ENCODE data around the gene LRRC43. TPM values are rescaled to one million over a fixed set of nuclear protein-coding genes. Genes with fewer than 3 reads are reported as not detected.
"Not testable (repeated sequence)": the region's sequence is repeated elsewhere in the genome, so short reads cannot be mapped to it uniquely, and the experiment has no call there.

LRRC43 gene
- polyA plus RNA-seq, 1 donor, result 6.8 TPM

DNA sequence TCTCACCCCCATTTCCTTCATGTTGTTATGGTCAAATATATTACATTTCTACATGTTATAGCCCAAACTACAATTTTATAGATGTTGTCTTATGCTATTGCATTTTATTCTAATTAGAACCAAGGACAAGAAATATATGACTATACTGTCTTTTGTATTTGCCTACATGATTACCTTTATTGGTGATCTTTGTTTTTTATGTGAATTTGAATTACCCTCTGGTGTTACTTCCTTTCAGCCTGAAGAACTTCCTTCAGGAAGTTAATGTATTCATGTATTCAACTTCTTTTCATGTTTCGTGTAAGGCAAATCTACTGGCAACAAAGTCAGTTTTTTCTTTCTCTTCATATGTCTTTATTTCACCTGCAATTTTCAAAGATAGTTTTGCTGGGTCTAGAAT is 11.9 kb downstream of the LRRC43 start:
- DNase-seq, result no peak

DNA sequence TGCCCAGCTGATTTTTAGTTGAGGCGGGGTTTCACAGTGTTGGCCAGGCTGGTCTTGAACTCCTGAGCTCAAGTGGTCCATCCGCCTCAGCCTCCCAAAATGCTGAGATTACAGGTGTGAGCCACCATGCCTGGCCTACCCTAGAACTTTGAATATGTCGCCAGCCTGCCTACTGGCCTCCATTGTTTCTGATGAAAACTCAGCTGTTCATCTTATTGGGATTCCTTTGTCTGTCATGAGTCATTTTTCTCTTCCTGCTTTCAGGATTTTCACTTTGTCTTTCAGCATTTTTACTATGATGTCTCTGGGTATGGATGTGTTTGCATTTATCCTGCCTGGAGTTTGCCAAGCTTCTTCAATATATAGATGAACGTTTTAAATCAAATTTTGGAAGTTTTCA is 12.5 kb downstream of the LRRC43 start:
- DNase-seq, result no peak

DNA sequence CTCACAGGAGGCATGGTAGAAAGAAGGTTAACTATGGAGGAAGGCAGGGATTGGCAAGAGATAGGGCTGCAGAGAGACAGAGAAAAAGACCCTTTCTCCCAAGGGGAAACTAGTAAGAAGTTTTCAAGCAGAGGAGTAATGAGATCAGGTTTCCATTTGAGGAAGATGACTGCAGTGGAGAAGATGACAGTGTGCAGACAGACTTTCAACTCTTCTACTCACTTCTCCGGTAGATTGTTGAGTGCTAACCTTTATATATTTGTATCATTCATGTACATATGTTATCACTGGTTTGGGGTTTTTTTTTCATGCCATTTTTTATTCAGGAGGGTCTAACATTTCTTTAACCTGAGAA is 14.7 kb downstream of the LRRC43 start:
- DNase-seq, result no peak

DNA sequence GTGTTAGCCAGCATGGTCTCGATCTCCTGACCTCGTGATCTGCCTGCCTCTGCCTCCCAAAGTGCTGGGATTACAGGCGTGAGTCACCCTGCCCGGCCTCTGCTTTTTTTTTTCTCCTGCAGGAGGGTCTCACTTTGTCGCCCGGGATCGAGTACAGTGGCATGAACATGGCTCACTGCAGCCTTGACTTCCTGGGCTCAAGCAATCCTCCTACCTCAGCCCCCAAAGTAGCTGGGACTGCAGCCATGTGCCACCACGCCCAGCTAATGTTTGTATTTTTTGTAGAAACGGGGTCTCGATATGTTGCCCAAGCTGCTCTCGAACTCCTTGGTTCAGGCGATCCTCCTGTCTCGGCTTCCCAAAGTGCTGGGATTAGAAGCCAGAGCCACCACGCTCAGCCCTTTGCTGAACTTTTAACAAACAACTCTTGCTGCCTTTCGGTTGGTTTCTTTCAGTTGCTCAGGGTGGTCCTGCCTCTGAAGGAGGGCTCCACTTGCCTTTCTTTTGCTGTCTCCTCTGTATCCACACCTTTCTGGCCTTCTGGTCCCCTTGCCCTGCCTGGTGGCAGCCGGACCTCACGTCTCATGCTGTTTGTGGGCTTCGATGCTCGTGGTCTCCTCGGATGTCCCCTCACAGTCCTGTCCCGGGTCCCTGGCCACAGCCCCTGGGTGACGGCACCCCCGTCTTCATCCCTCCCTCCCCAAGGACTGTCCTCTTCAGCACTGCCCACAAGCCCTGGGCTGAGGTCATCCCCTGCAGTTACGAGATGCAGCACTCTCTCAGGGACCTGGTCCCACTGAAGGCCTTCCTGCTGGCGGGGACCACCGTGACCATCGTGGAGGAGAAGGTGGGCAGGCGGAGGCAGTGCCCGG is 16.8 kb downstream of the LRRC43 start:
- DNase-seq, result no peak

DNA sequence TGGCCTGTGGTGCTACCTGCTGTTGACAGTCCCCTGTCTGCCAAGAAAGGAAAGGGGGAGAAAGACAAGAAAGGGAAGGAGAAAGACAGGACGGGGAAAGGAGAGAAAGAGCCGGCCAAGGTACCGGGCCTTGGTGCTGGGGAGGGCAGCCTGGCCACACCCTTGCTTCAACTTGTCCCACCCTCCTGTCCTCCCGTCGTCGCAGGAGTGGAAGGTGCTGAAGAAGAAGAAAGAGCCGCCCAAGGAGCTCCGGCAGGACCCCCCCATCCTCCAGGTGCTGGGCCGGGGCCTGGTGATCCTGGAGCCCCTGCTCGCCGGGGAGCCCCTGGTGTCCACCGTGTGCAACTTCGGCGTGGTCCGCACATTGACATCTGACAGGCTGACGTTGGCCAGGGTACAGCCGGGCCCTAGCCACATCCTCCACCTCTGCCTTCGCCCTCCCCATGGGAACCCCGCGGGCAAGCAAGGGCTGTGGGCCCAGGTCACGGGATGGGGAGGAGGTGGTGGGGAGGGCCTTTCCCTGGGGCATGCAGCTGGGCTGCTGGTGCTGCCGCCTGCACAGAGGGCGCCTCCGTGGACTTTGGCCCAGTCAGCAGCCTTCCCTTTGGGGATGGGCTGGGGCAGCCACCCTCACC is 17.7 kb downstream of the LRRC43 start:
- DNase-seq, result no peak

DNA sequence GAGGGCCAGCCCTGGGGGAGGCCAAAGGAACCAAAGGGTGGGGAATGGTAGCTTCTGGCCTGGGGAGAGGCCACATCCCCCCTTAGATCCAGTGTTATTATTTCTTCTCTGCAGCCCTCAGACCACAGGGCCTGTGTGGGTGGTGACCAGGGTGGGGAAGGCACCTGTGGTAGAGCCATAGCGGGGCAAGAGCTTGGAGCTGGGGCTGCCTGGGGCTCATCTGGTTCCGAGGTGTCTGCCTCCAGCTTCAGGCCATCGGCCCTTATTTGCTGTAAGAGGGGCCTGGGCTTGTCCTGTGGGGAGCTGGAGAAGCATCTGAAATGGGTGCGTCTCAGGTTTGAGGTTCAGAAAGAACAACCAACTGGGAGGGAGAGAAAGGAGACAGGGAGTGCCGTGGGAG is 18.5 kb downstream of the LRRC43 start:
- no peak for DNase-seq

DNA sequence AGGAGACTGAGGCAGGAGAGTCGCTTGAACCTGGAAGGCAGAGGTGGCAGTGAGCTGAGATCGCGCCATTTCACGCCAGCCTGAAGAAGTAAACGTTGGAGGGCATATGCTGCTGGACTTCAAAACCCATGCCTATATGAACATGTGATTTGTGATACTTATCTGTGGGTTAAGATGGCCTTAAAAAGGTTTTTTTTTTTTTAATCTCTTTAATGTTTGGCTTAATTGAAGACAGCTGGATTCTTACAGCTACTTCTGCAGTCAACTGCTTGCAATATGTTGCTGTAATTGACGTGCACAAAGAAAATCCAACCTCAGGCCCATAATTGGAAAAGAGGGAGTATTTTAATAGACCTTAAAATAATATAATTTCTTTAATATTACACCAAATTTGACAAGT is 19.1 kb downstream of the LRRC43 start:
- DNase-seq, result no peak

DNA sequence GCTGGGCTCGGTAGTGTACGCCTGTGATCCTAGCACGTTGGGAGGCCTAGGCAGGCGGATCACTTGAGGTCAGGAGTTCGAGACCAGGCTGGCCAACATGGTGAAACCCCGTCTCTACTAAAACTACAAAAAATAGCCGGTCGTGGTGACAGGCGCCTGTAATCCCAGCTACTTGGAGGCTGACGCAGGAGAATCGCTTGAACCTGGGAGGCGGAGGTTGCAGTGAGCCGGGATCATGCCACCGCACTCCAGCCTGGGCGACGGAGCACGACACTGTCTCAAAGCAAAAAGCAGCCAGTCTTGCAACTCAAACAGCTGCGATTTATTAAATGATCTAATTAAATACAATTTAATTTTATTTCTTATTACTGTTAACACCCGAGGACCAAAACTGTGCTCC is 19.9 kb downstream of the LRRC43 start:
- DNase-seq, result not testable (repeated sequence)

DNA sequence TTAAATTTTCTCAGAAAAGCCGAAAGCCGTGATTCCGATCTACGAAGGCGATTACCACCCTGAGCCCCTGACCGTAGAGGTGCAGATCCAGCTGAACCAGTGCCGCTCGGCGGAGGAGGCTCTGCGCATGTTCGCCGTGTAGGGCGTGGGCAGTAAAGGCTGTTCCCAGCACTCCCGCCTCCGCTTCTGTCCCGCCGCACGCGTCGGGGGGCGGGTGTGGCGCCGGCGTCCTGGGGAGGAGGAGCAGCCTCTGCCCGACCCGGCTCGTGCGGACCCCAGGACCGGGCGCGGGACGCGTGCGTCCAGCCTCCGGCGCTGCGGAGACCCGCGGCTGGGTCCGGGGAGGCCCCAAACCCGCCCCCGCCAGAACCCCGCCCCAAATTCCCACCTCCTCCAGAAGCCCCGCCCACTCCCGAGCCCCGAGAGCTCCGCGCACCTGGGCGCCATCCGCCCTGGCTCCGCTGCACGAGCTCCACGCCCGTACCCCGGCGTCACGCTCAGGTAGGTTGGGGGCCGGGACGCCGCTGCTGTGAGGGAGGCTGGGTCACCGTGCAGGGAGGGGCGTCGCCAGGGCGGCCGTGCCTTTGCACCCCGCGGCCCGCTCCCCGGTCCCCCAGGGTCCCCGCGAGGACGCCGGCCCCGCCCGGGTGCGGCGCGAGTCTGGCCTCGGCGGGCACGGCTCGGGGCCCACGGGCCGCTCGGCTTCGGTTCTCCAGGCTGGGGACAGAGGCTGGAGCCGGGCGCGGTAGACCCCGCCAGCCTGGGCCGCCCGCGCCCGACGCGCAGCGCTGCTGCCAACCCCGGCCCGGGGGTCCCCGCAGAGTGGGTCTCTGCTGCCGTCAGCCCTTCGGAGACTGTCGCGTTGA is 20.6 kb downstream of the LRRC43 start, which contains the start of gene B3GNT4:
TSS of gene B3GNT4 (plus strand) at position 409 of the 866 bp plus-strand sequence. CDS start 910 bp downstream, outside the sequence.
- DNase-seq, result peak; percentile 50

DNA sequence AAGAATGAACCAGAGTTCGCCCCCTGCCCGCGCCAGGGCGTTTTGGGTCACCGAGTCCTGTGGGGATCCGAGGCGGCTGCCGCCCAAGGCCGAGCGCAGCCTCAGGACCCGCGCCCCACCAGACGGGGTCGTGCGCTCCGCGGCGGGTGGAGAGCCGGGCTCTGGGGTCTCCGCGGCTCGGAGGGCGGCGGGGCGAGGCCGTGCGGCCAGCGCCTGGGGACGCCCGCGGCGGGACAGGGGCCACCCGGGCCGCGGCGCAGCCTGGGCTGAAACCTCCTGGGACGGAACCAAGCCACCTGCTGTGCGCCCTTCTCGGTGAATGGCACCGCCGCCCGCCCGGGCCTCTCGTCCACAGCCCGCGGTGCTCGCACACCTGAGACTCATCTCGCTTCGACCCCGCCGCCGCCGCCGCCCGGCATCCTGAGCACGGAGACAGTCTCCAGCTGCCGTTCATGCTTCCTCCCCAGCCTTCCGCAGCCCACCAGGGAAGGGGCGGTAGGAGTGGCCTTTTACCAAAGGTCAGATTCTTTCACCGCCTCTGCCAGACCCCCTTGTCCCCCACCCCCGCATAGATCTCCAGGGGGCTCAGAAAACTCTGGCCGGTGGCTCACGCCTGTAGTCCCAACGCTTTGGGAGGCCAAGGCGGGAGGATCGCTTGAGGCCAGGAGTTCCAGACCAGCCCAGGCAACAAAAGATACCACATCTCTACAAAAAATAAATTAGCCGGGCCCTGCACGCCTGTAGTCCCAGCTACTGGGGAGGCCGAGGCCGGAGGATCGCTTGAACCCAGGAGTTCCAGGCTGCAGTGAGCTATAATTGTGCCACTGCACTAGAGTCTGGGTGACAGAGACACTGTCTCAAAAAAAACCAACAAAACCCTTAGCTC is 21.5 kb downstream of the LRRC43 start:
- no peak for DNase-seq

DNA sequence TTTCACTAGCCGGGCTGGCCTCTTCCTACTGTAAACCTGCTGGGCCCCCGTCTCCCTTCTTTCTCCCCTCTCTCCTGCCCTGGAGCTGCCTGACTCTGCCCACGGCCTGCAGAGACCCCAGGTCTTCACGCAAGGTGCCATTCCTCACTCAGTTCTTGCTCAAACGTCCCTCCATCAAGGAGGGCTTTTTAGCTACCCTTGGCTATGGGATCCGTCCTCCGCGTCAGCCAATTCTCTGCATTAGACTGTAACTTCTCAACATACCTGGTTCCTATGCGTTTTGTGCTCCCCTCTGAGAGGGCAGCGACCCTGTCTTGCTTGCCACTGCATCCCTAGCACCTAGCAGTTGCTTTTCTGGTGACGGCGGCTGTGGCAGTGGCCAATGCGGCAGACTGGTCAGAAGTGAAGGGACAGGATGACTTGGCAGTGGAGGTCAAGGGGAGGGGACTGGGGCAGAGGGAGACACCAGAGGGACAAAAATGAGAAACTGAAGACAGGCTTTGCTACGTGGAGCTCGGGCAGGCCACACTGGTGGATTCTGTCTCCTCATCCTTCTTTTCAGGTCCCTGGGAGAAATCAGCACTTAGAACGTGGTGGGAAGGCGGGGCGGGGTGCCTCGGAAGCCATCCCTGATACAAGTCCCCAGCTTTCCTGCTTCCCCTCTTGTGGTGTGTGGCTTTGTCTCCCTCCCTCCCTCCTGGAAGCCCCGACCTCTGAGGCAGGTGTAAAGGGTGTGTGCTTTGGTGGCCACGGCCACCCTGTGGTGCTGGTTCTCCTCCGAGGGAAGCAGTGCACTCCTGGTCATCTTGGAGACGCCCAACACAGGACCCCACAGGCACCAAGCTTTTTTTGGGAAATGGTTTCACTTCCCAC is 22.4 kb downstream of the LRRC43 start:
- no peak for DNase-seq

DNA sequence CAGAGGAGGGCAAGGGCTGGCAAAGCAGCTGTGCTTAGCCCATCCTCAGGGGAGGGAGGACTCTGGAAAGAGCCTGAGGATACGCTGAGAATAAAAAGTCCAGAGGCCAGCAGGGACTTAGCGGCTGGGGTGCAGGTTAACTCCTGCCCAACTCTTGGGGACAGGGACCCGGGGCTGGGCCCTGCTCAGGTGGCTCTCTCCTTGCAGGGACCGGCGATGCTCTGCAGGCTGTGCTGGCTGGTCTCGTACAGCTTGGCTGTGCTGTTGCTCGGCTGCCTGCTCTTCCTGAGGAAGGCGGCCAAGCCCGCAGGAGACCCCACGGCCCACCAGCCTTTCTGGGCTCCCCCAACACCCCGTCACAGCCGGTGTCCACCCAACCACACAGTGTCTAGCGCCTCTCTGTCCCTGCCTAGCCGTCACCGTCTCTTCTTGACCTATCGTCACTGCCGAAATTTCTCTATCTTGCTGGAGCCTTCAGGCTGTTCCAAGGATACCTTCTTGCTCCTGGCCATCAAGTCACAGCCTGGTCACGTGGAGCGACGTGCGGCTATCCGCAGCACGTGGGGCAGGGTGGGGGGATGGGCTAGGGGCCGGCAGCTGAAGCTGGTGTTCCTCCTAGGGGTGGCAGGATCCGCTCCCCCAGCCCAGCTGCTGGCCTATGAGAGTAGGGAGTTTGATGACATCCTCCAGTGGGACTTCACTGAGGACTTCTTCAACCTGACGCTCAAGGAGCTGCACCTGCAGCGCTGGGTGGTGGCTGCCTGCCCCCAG is 23.4 kb downstream of the LRRC43 start:
- no peak for DNase-seq

DNA sequence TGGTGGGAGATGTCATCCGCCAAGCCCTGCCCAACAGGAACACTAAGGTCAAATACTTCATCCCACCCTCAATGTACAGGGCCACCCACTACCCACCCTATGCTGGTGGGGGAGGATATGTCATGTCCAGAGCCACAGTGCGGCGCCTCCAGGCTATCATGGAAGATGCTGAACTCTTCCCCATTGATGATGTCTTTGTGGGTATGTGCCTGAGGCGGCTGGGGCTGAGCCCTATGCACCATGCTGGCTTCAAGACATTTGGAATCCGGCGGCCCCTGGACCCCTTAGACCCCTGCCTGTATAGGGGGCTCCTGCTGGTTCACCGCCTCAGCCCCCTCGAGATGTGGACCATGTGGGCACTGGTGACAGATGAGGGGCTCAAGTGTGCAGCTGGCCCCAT is 24.1 kb downstream of the LRRC43 start:
- no peak for DNase-seq

DNA sequence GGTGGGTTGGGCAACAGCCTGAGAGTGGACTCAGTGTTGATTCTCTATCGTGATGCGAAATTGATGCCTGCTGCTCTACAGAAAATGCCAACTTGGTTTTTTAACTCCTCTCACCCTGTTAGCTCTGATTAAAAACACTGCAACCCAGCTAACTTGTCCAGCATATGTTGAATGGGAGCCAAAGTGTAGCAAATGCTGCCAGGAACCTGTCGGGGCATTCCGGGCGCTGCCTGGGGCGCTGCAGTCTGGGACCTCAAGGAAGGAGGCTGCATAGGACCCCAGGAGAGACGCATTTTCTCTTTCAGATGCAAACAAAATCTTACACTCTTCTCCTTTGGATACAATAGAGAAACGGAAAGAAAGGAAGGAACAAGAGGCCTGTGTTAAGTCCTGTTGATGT is 24.5 kb downstream of the LRRC43 start:
- no peak for DNase-seq

DNA sequence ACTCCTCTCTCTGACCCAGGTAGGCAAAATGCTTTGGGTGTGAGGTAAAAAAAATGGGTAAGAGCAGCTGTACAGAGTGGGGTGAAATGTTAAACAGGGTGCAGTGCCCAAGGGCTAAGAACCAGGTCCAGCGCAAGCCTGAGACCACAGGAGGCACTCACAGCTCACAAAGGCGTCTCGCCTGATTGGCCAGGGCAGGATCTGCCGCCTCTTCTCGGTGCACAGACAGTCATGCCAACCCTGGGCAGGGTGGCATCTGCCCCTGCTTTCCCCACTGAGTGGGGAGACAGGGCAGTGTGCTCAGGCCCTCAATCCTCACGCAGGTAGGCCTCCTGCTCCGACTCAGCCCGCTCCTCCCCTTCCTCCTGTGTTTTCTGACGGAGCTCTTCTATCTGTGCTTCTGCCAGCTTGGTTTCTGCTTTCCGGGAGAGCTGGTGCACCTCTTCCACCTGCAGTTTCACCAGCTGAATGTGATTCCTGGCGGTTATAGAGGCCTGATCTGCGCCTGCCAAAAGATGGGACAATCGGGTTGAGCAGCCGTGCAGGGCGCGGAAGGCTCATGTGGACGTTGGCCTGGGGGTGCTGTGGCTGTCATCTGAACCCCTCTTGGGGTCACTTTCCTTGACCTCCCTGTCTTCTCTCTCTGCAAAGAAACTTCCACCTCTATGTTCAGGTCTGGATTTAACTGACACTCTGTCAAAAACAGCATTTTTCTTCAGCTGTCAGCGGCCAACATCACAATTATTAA is 25.3 kb downstream of the LRRC43 start:
- DNase-seq, result no peak

DNA sequence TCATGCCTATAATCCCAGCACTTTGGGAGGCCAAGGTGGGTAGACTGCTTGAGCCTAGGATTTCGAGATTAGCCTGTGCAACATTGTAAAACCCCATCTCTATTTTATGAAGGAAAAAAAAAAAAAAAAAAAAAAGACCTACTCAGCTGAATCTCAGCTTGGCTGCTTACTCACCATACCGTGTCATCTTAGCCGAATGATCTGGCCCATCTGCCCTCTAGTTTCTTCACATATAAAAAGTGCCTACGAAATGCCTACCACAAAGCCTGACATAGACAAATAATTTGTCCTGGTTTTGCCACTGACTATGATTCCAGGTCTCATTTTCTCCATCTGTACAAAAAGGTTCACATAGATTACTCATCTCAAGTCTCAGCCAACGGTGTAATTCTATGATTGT is 32.8 kb downstream of the LRRC43 start:
- no peak for DNase-seq

DNA sequence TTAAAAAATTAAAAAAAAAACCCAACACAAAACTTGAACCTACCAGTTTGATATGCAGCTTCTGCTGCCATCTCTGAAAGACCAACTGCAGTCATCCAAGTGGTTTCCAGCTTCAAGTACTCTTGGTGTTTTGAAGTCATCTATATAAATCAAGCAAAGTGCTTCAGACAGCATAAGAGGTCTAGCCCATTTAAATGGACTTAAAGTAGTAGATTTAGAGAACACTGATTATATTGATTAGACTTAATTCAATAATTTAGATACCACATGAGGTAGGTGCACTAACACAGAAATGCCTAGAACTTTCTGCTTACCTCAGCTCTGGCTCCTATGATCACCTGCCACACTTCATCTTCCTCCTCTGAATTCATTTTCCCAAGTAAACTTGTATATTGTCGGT is 33.5 kb downstream of the LRRC43 start:
- no peak for DNase-seq

DNA sequence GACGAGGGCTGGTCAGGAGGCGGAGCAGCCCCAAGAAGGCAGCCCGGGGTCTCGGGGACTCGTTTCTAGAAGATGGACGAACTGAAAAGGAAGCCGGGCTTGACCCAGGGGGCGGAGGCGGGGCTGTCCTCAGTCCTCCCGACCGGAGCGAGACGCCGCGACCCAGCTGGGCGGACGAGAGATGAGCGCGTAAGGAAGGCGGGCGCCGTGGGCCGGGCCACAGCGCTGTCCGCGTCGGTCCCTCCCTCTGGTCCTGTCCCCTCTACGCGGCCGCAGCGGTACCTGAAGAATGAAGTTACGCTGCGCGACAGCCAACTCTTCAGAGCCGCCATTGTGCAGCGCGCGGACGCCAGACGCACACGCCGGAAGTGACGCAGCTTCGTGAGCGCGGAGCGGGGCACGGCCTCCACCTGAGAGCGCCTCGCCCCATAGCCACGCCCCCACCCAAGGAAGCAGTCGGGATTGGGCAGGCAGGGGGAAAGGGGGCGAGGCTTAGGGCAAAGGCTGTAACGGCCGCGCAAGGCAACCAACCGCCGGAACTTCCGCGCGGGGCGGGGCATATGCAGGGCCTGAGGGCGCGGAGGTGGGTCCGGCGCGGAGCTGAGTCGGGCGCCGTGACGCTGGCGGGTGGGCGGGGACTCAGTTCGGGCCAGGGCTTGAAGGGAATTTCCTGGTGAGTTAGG is 42.9 kb downstream of the LRRC43 start, which contains the start of gene DIABLO:
TSS of gene DIABLO (minus strand) at position 370 of the 683 bp plus-strand sequence. CDS start at position 332, 38 bp downstream.
- peak; percentile 99 for DNase-seq
